AG04449 (cell line): ENCODE data around the gene PKNOX1.
A peak's percentile ranks its signal among the peaks of the same experiment; 100 is the strongest.
"Not testable (repeated sequence)": the region's sequence is repeated elsewhere in the genome, so short reads cannot be mapped to it uniquely, and the experiment has no call there.

Source experiments
- CTCF ChIA-PET: fragments of 350-600 bp; formaldehyde crosslinking; extraction: SDS; loops from one replicate; lab custom pipeline; 2021; ENCODE audit warnings: antibody characterized with exemption; lab: Yijun Ruan, JAX
- POLR2A ChIA-PET: fragments of 400-600, 350-600 bp; formaldehyde crosslinking; extraction: SDS; loops from one replicate; lab custom pipeline; 2020; ENCODE audit warnings: antibody characterized with exemption, inconsistent platforms; lab: Yijun Ruan, JAX
- DNase-seq: peaks from one replicate; pipeline ENCODE4 v3.0.0-alpha.2; 2010; ENCODE audit warnings: low read depth, low spot score
- H3K4me3 ChIP-seq: 2 replicates; pipeline ENCODE4 v1.5.1; 2011; ENCODE audit warnings: low read depth, mild to moderate bottlenecking, control low read depth, low read length
- TF ChIP-seq, protein P1 (sequence below): IDR thresholded peaks from one replicate; pipeline ENCODE4 v1.5.1; 2011; ENCODE audit warnings: mild to moderate bottlenecking, moderate library complexity, low read length, control low read depth, inconsistent platforms; ENCODE audit not compliant: insufficient read depth; ENCODE audit errors: missing control alignments

The PKNOX1 gene

GRCh38 chr21:42991992-42992740 is 17.8 kb downstream of the PKNOX1 start:
- peak; percentile 62 for DNase-seq
- CTCF ChIA-PET: interaction anchor here (1.8 kb wide), 1 partner anchor 11 kb away, joined by 5 read pairs; no protein-coding TSS in a partner anchor
- TF ChIP-seq, protein P1, sequence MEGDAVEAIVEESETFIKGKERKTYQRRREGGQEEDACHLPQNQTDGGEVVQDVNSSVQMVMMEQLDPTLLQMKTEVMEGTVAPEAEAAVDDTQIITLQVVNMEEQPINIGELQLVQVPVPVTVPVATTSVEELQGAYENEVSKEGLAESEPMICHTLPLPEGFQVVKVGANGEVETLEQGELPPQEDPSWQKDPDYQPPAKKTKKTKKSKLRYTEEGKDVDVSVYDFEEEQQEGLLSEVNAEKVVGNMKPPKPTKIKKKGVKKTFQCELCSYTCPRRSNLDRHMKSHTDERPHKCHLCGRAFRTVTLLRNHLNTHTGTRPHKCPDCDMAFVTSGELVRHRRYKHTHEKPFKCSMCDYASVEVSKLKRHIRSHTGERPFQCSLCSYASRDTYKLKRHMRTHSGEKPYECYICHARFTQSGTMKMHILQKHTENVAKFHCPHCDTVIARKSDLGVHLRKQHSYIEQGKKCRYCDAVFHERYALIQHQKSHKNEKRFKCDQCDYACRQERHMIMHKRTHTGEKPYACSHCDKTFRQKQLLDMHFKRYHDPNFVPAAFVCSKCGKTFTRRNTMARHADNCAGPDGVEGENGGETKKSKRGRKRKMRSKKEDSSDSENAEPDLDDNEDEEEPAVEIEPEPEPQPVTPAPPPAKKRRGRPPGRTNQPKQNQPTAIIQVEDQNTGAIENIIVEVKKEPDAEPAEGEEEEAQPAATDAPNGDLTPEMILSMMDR: no peak
- no peak overlapping the region for H3K4me3 ChIP-seq
- POLR2A ChIA-PET: interaction anchor here (3.8 kb wide), 1 partner anchor 18 kb away, joined by 13 read pairs; the partner anchor contains the start of gene PKNOX1

DNA sequence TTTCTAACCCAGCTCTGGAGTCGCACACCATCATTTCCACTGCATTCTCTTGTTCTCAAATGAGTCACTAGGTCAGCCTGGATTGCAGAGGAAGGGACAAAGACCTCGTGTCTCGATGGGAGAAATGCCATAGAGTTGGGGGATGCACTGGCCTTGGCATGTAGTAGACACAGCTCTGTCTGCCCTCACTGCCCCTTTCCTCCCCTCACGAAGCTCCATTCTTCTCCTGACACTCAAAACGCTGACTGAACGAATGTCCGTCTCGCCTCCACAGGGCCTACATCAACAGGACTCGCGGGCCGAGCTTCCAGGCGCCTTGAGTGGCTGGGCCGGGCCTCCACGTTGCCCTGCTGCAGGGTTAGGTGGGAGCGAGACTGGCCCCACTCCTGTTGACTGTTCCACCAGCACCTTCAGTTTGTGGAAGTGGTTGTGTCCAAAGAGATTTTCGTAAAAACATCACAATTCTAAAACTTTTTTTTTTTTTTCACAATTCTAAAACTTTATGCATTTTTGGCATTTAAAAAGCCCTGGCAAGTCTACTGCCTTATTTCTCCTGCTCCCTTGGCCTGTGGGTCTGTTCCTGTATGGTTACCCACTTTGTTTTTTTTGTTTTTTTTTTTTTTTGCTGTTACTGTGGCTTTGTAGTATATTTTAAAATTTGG is 18.8 kb downstream of the PKNOX1 start:
- no peak overlapping the region for H3K4me3 ChIP-seq
- ChIA-PET CTCF (interaction anchor here (1.8 kb wide), 1 partner anchor 12 kb away, joined by 5 read pairs; no protein-coding TSS in a partner anchor), POLR2A (interaction anchor here (3.8 kb wide), 1 partner anchor 19 kb away, joined by 13 read pairs; the partner anchor contains the start of gene PKNOX1)
- no peak for DNase-seq
- TF ChIP-seq, protein P1: no peak

- POLR2A ChIA-PET: interaction anchor here (1.1 kb wide), 1 partner anchor 20 kb away, joined by 3 read pairs; no protein-coding TSS in a partner anchor
- DNase-seq: peak; percentile 85
Measured at GRCh38 chr21:42997053-42997452, 22.7 kb downstream of the PKNOX1 start.

DNA sequence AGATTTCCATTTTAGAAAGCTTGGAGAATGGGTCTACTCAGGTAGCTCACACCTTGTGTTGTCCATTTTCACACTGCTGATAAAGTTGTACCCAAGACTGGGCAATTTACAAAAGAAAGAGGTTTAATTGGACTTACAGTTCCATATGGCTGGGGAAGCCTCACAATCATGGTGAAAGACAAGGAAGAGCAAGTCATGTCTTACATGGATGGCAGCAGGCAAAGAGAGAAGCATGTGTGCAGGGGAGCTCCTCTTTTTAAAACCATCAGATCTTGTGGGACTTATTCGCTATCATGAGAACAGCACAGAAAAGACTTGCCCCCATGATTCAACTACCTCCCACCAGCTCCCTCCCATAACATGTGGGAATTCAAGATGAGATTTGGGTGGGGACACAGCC is 23.6 kb downstream of the PKNOX1 start:
- POLR2A ChIA-PET: interaction anchor here (1.1 kb wide), 1 partner anchor 21 kb away, joined by 3 read pairs; no protein-coding TSS in a partner anchor
- DNase-seq, H3K4me3 ChIP-seq, CTCF ChIA-PET: not testable (repeated sequence)

More at GRCh38 chr21:42997053-42997452, 22.7 kb downstream of the PKNOX1 start:
- CTCF ChIA-PET: no interaction called here
- no peak overlapping the region for H3K4me3 ChIP-seq
- TF ChIP-seq, protein P1: no peak

- H3K4me3 ChIP-seq, CTCF ChIA-PET, POLR2A ChIA-PET, DNase-seq: not testable (repeated sequence)
Measured at GRCh38 chr21:42999152-42999551, 24.8 kb downstream of the PKNOX1 start.

- DNase-seq, POLR2A ChIA-PET, H3K4me3 ChIP-seq: not testable (repeated sequence)
Measured at GRCh38 chr21:43000041-43000440, 25.7 kb downstream of the PKNOX1 start.

DNA sequence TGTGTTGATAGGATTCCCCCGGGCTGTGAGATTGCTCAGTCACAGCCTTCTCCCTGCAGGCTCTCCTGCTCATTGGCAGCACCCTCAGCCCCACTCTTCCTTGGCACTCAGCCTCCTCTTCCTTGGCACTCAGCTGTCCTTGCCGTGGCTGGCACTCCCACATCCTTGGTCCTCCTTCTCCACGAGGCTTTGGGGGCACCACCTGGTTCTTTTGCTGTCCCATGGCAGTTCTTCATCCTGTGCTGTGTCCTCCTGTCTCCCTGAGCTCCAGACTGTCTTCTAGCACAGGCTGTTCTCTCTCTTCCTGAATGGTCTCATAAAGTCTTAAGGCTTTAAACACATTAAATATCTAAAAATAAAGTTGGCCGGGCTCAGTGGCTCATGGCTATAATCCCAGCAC is 27.0 kb downstream of the PKNOX1 start:
- ChIA-PET CTCF (interaction anchor here (1.2 to 1.6 kb wide), 2 partner anchors 13 to 32 kb away, joined by 3 read pairs; no protein-coding TSS in a partner anchor), POLR2A (no interaction called here)
- DNase-seq: no peak
- TF ChIP-seq, protein P1: no peak
- no peak overlapping the region for H3K4me3 ChIP-seq

More at GRCh38 chr21:43000041-43000440, 25.7 kb downstream of the PKNOX1 start:
- CTCF ChIA-PET: not testable (repeated sequence)
